Fibroblast of upper back skin (primary cell): ENCODE data around the gene GBA2.

Experiments
- DNase-seq: peaks from one replicate; pipeline ENCODE4 v3.0.0-alpha.2; 2013

Gene GBA2

GRCh38 chr9:35736201-35736633 is 12.8 kb downstream of the GBA2 start:
- DNase-seq: peak; percentile 72

GRCh38 chr9:35734096-35734495 is 14.9 kb downstream of the GBA2 start:
- DNase-seq: no peak

GRCh38 chr9:35732800-35733541 is 16.1 kb downstream of the GBA2 start:
- DNase-seq: peak; percentile 68

GRCh38 chr9:35732185-35732799 is 16.7 kb downstream of the GBA2 start, which contains the start of the genes CREB3 and TLN1:
TSS of gene CREB3 (plus strand) at chr9:35732666. CDS start at chr9:35732773, 107 bp downstream.
TSS of gene TLN1 (minus strand) at chr9:35732195. CDS start at chr9:35725694, 6,501 bp downstream.
- DNase-seq: peak; percentile 99

- no peak for DNase-seq
These were observed 17.4 kb downstream of the GBA2 start for GRCh38 chr9:35731415-35732184.

- DNase-seq: no peak
These were observed 18.6 kb downstream of the GBA2 start for GRCh38 chr9:35730486-35730854.

GRCh38 chr9:35729700-35730485 is 19.1 kb downstream of the GBA2 start:
- peak; percentile 93 for DNase-seq

- no peak for DNase-seq
These were observed 19.9 kb downstream of the GBA2 start for GRCh38 chr9:35729101-35729500.

GRCh38 chr9:35728041-35728971 is 20.7 kb downstream of the GBA2 start:
- DNase-seq: peak; percentile 97

GRCh38 chr9:35727676-35728040 is 21.4 kb downstream of the GBA2 start:
- DNase-seq: no peak

GRCh38 chr9:35726931-35727330 is 22.1 kb downstream of the GBA2 start:
- peak; percentile 39 for DNase-seq

GRCh38 chr9:35725362-35725761 is 23.7 kb downstream of the GBA2 start:
- no peak for DNase-seq

- DNase-seq: no peak
These were observed 25.1 kb downstream of the GBA2 start for GRCh38 chr9:35723908-35724307.

GRCh38 chr9:35723426-35723825 is 25.6 kb downstream of the GBA2 start:
- no peak for DNase-seq

GRCh38 chr9:35719546-35719945 is 29.5 kb downstream of the GBA2 start:
- DNase-seq: no peak

GRCh38 chr9:35718721-35719511 is 30.1 kb downstream of the GBA2 start:
- DNase-seq: no peak

- no peak for DNase-seq
These were observed 31.7 kb downstream of the GBA2 start for GRCh38 chr9:35717132-35717870.

GRCh38 chr9:35716230-35716629 is 32.8 kb downstream of the GBA2 start:
- DNase-seq: no peak

GRCh38 chr9:35714579-35715252 is 34.3 kb downstream of the GBA2 start:
- DNase-seq: no peak

- no peak for DNase-seq
These were observed 34.9 kb downstream of the GBA2 start for GRCh38 chr9:35714123-35714522.
